ENCODE data around the gene XRN1.

Gene XRN1

GRCh38 chr3:142278451-142278850, 169.4 kb downstream of the XRN1 start:
- H3K4me3 Mint-ChIP-seq, result no peak overlapping the region
- peaks cover 2% of the 10 kb centered on the region for H3K36me3 Mint-ChIP-seq (ENCODE audit: low read depth)
- H3K27ac Mint-ChIP-seq, result no peak overlapping the region
- H3K9me3 Mint-ChIP-seq, result no peaks in the 10 kb centered on the region
- peaks cover 3% of the 10 kb centered on the region for H3K27me3 Mint-ChIP-seq (ENCODE audit: low read depth)
- H3K4me1 Mint-ChIP-seq (ENCODE audit: low read depth), result peaks cover 14% of the 10 kb centered on the region

GRCh38 chr3:142276781-142277180, 171.1 kb downstream of the XRN1 start:
- Mint-ChIP-seq H3K4me3 (no peak overlapping the region), H3K4me1 (ENCODE audit: low read depth) (peaks cover 15% of the 10 kb centered on the region), H3K36me3 (ENCODE audit: low read depth) (peaks cover 2% of the 10 kb centered on the region)

DNA sequence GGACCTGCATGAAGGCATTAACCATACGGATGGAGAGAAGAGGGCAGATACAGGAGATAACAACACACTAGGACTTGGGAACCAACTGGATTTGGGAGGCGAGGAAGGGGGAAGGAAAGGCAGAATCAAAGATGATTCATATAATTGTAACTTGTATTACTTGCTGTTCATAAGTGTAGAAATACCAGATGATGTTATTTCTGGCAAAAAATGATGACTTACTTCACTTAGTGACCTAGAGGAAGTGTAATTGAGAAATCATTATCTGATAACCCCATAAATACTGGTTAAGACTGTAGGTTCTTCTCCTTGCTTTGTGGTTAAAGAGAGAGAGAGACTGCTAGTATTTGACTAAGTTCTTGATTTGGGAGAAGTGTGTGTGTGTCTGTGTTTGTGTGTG, 172.0 kb downstream of the XRN1 start:
- Mint-ChIP-seq H3K4me1 (ENCODE audit: low read depth) (peaks cover 18% of the 10 kb centered on the region), H3K27me3 (ENCODE audit: low read depth) (peaks cover 3% of the 10 kb centered on the region), H3K27ac (peak overlapping the region; percentile 21)

More at GRCh38 chr3:142276781-142277180, 171.1 kb downstream of the XRN1 start:
- H3K9me3 Mint-ChIP-seq, result no peaks in the 10 kb centered on the region
- peaks cover 3% of the 10 kb centered on the region for H3K27me3 Mint-ChIP-seq (ENCODE audit: low read depth)
- no peak overlapping the region for H3K27ac Mint-ChIP-seq

GRCh38 chr3:142274908-142275307, 172.9 kb downstream of the XRN1 start:
- Mint-ChIP-seq H3K4me1 (ENCODE audit: low read depth) (peaks cover 25% of the 10 kb centered on the region), H3K27ac (no peak overlapping the region), H3K36me3 (ENCODE audit: low read depth) (peaks cover 7% of the 10 kb centered on the region), H3K27me3 (ENCODE audit: low read depth) (peaks cover 3% of the 10 kb centered on the region), H3K9me3 (peaks cover 5% of the 10 kb centered on the region), H3K4me3 (no peak overlapping the region)

More for the DNA sequence above, 172.0 kb downstream of the XRN1 start:
- peaks cover 2% of the 10 kb centered on the region for H3K36me3 Mint-ChIP-seq (ENCODE audit: low read depth)
- H3K4me3 Mint-ChIP-seq, result peak overlapping the region; percentile 25
- no peaks in the 10 kb centered on the region for H3K9me3 Mint-ChIP-seq

DNA sequence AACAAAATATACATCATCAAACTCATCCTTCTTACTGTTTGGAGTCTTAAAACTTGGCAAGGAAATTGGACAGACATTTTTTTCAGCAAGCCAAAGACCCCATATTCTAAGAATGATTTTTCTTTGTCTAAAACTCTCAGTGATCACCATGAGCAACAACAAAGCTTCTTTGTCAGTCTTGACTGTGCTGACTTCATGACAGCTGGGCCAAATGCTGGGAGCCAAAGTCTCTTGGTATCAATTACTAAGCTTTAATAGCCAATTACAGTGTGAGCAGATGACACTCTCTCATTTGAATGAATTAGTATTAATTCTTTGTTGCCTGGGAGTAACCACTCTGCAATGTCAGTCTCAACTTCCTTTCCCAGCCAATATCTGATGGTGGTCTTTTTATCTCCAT, 174.3 kb downstream of the XRN1 start:
- Mint-ChIP-seq H3K27ac (no peak overlapping the region), H3K27me3 (ENCODE audit: low read depth) (peaks cover 3% of the 10 kb centered on the region), H3K4me3 (no peak overlapping the region), H3K9me3 (peaks cover 5% of the 10 kb centered on the region), H3K36me3 (ENCODE audit: low read depth) (peaks cover 7% of the 10 kb centered on the region), H3K4me1 (ENCODE audit: low read depth) (peaks cover 29% of the 10 kb centered on the region)

DNA sequence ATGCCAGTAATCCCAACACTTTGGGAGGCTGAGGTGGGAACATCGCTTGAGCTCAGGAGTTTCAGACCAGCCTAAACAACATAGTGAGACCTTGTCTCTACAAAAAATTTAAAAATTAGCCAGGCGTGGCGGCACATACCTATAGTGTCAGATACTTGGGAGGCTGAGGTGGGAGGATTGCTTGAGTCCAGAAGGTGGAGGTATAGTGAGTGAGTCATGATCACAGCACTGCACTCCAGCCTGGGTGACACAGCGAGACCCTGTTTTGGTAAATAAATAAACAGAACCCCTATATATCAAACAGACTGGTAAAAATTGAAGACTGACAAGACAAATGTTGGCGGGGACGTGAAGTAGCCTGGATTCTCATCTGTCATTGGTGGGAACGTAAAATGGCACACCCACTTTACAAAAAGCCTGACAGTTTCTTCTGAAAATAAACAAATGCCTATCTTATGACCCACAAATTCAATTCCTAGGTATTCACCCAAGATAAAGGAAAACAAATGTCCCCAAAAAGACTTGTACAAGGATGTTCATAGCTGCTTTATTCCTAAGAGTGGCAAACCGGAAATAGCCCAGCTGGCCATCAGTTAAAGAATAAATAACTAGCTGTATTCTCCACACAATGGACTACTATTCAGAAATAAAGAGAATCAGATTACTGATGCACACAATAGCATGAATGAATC, 175.5 kb downstream of the XRN1 start:
- no peak overlapping the region for H3K27ac Mint-ChIP-seq
- H3K4me3 Mint-ChIP-seq, result no peak overlapping the region
- peaks cover 29% of the 10 kb centered on the region for H3K4me1 Mint-ChIP-seq (ENCODE audit: low read depth)

GRCh38 chr3:142270407-142270806, 177.4 kb downstream of the XRN1 start:
- Mint-ChIP-seq H3K27ac (peak overlapping the region; percentile 90), H3K9me3 (peaks cover 11% of the 10 kb centered on the region), H3K4me1 (ENCODE audit: low read depth) (peaks cover 22% of the 10 kb centered on the region), H3K36me3 (ENCODE audit: low read depth) (peaks cover 10% of the 10 kb centered on the region), H3K4me3 (peak overlapping the region; percentile 16), H3K27me3 (ENCODE audit: low read depth) (peaks cover 3% of the 10 kb centered on the region)

More for the DNA sequence above, 175.5 kb downstream of the XRN1 start:
- H3K36me3 Mint-ChIP-seq (ENCODE audit: low read depth), result peaks cover 9% of the 10 kb centered on the region
- H3K9me3 Mint-ChIP-seq, result peaks cover 7% of the 10 kb centered on the region
- H3K27me3 Mint-ChIP-seq (ENCODE audit: low read depth), result peaks cover 3% of the 10 kb centered on the region

- Mint-ChIP-seq H3K27ac (peak overlapping the region; percentile 52), H3K4me3 (no peak overlapping the region), H3K4me1 (ENCODE audit: low read depth) (peaks cover 18% of the 10 kb centered on the region), H3K36me3 (ENCODE audit: low read depth) (peaks cover 11% of the 10 kb centered on the region), H3K9me3 (peaks cover 11% of the 10 kb centered on the region), H3K27me3 (ENCODE audit: low read depth) (peaks cover 3% of the 10 kb centered on the region)
Measured at GRCh38 chr3:142269767-142270166, 178.1 kb downstream of the XRN1 start.

- no peak overlapping the region for H3K27ac Mint-ChIP-seq
- H3K9me3 Mint-ChIP-seq, result peaks cover 11% of the 10 kb centered on the region
- H3K27me3 Mint-ChIP-seq (ENCODE audit: low read depth), result no peaks in the 10 kb centered on the region
- no peak overlapping the region for H3K4me3 Mint-ChIP-seq
- H3K4me1 Mint-ChIP-seq (ENCODE audit: low read depth), result peaks cover 18% of the 10 kb centered on the region
- H3K36me3 Mint-ChIP-seq (ENCODE audit: low read depth), result peaks cover 9% of the 10 kb centered on the region
Measured at GRCh38 chr3:142268426-142268825, 179.4 kb downstream of the XRN1 start.

- peaks cover 11% of the 10 kb centered on the region for H3K9me3 Mint-ChIP-seq
- no peak overlapping the region for H3K27ac Mint-ChIP-seq
- no peak overlapping the region for H3K4me3 Mint-ChIP-seq
- H3K36me3 Mint-ChIP-seq (ENCODE audit: low read depth), result peaks cover 9% of the 10 kb centered on the region
- no peaks in the 10 kb centered on the region for H3K27me3 Mint-ChIP-seq (ENCODE audit: low read depth)
- H3K4me1 Mint-ChIP-seq (ENCODE audit: low read depth), result peaks cover 16% of the 10 kb centered on the region
Measured at GRCh38 chr3:142267269-142267668, 180.6 kb downstream of the XRN1 start.

- H3K4me1 Mint-ChIP-seq (ENCODE audit: low read depth), result no peaks in the 10 kb centered on the region
- no peak overlapping the region for H3K4me3 Mint-ChIP-seq
- no peaks in the 10 kb centered on the region for H3K27me3 Mint-ChIP-seq (ENCODE audit: low read depth)
- peaks cover 4% of the 10 kb centered on the region for H3K36me3 Mint-ChIP-seq (ENCODE audit: low read depth)
- H3K9me3 Mint-ChIP-seq, result peaks cover 6% of the 10 kb centered on the region
- no peak overlapping the region for H3K27ac Mint-ChIP-seq
Measured at GRCh38 chr3:142263112-142263511, 184.7 kb downstream of the XRN1 start.

- no peak overlapping the region for H3K27ac Mint-ChIP-seq
- peaks cover 8% of the 10 kb centered on the region for H3K9me3 Mint-ChIP-seq
- H3K27me3 Mint-ChIP-seq (ENCODE audit: low read depth), result peaks cover 4% of the 10 kb centered on the region
- H3K4me1 Mint-ChIP-seq (ENCODE audit: low read depth), result no peaks in the 10 kb centered on the region
- H3K4me3 Mint-ChIP-seq, result no peak overlapping the region
- H3K36me3 Mint-ChIP-seq (ENCODE audit: low read depth), result no peaks in the 10 kb centered on the region
Measured at GRCh38 chr3:142259359-142259758, 188.5 kb downstream of the XRN1 start.

- Mint-ChIP-seq H3K4me1 (ENCODE audit: low read depth) (no peaks in the 10 kb centered on the region), H3K27ac (no peak overlapping the region), H3K36me3 (ENCODE audit: low read depth) (peaks cover 2% of the 10 kb centered on the region), H3K4me3 (no peak overlapping the region), H3K9me3 (peaks cover 27% of the 10 kb centered on the region), H3K27me3 (ENCODE audit: low read depth) (peaks cover 10% of the 10 kb centered on the region)
Measured at GRCh38 chr3:142256712-142257333, 191.0 kb downstream of the XRN1 start.
